CD4-positive, alpha-beta T cell (primary cell): ENCODE measurements around the gene IFNAR2. TPM values are rescaled to one million over a fixed set of nuclear protein-coding genes. Genes with fewer than 3 reads are reported as not detected.
"Not testable (repeated sequence)": the region's sequence is repeated elsewhere in the genome, so short reads cannot be mapped to it uniquely, and the experiment has no call there.

Experiments
- ATAC-seq: fragments of 200-7000 bp; cut with Tn5 transposase; one replicate; pipeline ENCODE4 v1.10.0; 2022; ENCODE audit warnings: mild to moderate bottlenecking; ENCODE audit not compliant: poor library complexity
- CTCF ChIA-PET: fragments of 350-600 bp; sonication (Branson Sonifier 250); formaldehyde crosslinking; loops from one replicate; lab custom pipeline; 2021; ENCODE audit warnings: antibody characterized with exemption, inconsistent platforms; lab: Charles Lee
- POLR2A ChIA-PET: fragments of 350-600 bp; sonication (Branson Sonifier 250); formaldehyde crosslinking; loops from one replicate; lab custom pipeline; 2021; ENCODE audit warnings: antibody characterized with exemption, inconsistent platforms; lab: Charles Lee
- DNase-seq, 14 experiments: peaks; one replicate each; pipeline ENCODE4 v3.0.0-alpha.2; 2013 to 2020; ENCODE audit warnings: mixed read lengths in 2 of 14
- H3K27ac ChIP-seq, 2 donors: one replicate each; pipeline versions ENCODE4 v1.5.1 to v1.7.0; 2013; ENCODE audit warnings: low read length in 2 of 2, low read depth in 1 of 2, mild to moderate bottlenecking in 1 of 2
- H3K27me3 ChIP-seq, 2 experiments: 1 replicate in 1 of 2; 2 replicates in 1 of 2; pipeline versions ENCODE4 v1.6.1 to v1.7.0; 2013; ENCODE audit warnings: low read length in 2 of 2, control low read depth in 1 of 2, mild to moderate bottlenecking in 1 of 2, moderate library complexity in 1 of 2; ENCODE audit not compliant: insufficient read depth in 2 of 2, control insufficient read depth in 1 of 2
- H3K36me3 ChIP-seq: one replicate; pipeline ENCODE4 v1.6.1; 2013; ENCODE audit warnings: low read length, control low read depth; ENCODE audit not compliant: insufficient read depth
- H3K4me1 ChIP-seq: one replicate; pipeline ENCODE4 v1.6.1; 2013; ENCODE audit warnings: low read length, control low read depth; ENCODE audit not compliant: insufficient read depth
- H3K4me3 ChIP-seq: one replicate; pipeline ENCODE4 v1.5.1; 2013; ENCODE audit warnings: mild to moderate bottlenecking, low read length, moderate library complexity
- H3K9me3 ChIP-seq, 2 experiments: 1 replicate in 1 of 2; 2 replicates in 1 of 2; pipeline versions ENCODE4 v1.6.1 to v1.7.0; 2013; ENCODE audit warnings: low read length in 2 of 2, mild to moderate bottlenecking in 2 of 2, control low read depth in 1 of 2, moderate library complexity in 1 of 2; ENCODE audit not compliant: control insufficient read depth in 1 of 2, insufficient read depth in 1 of 2
- H3K27ac Mint-ChIP-seq: one replicate; pipeline ENCODE4 v1.8.0; 2020; ENCODE audit warnings: mixed read lengths
- H3K27me3 Mint-ChIP-seq: one replicate; pipeline ENCODE4 v1.8.0; 2021; ENCODE audit warnings: mixed read lengths
- H3K36me3 Mint-ChIP-seq: one replicate; pipeline ENCODE4 v1.8.0; 2021; ENCODE audit warnings: low read depth, mixed read lengths
- H3K4me1 Mint-ChIP-seq: one replicate; pipeline ENCODE4 v1.8.0; 2021; ENCODE audit warnings: low read depth, mixed read lengths
- H3K4me3 Mint-ChIP-seq: one replicate; pipeline ENCODE4 v1.8.0; 2020; ENCODE audit warnings: mild to moderate bottlenecking, mixed read lengths
- H3K9me3 Mint-ChIP-seq: one replicate; pipeline ENCODE4 v1.8.0; 2020; ENCODE audit warnings: mixed read lengths
- intact Hi-C, 2 experiments: fragments of 100-400 bp; cut with DNase I in 1 of 2; cut with micrococcal nuclease in 1 of 2; formaldehyde crosslinking; loops; one replicate each; pipeline versions ENCODE4 v1.15.1 to v1.9.0; 2023 to 2025; cut with DNase I, micrococcal nuclease
- total RNA-seq, 174 experiments: library from RNA in 2 of 174; stranded (reverse) in 2 of 174; gene quantifications; one replicate each; pipeline ENCODE4 v1.2.3 and lab custom pipeline; 2021 to 2026
- TF ChIP-seq, protein P1 (sequence below): fragments of 200-600 bp; IDR thresholded peaks from one replicate; pipeline ENCODE4 v1.8.0; 2022; ENCODE audit warnings: antibody characterized with exemption, mild to moderate bottlenecking

Gene IFNAR2
- total RNA-seq, 2 experiments from 2014 or later: 26.6 to 28.2 TPM

- Histone ChIP-seq H3K27ac (peak overlapping the region; percentile 57 to 66), H3K4me1 (peaks cover 68% of the 10 kb centered on the region), H3K9me3 (no peaks in the 10 kb centered on the region), H3K36me3 (peaks cover 26% of the 10 kb centered on the region), H3K4me3 (peak overlapping the region; percentile 10), H3K27me3 (no peaks in the 10 kb centered on the region)
- Mint-ChIP-seq H3K27me3 (no peaks in the 10 kb centered on the region), H3K36me3 (peaks cover 37% of the 10 kb centered on the region), H3K27ac (peak overlapping the region; percentile 89), H3K9me3 (no peaks in the 10 kb centered on the region), H3K4me1 (peaks cover 86% of the 10 kb centered on the region), H3K4me3 (peak overlapping the region; percentile 65)
- intact Hi-C loops: loop anchor here in 1 of 2 experiments (10.0 kb wide), 2 partner anchors 57 to 127 kb away; no protein-coding TSS in a partner anchor
- no peak for DNase-seq
- TF ChIP-seq, protein P1, sequence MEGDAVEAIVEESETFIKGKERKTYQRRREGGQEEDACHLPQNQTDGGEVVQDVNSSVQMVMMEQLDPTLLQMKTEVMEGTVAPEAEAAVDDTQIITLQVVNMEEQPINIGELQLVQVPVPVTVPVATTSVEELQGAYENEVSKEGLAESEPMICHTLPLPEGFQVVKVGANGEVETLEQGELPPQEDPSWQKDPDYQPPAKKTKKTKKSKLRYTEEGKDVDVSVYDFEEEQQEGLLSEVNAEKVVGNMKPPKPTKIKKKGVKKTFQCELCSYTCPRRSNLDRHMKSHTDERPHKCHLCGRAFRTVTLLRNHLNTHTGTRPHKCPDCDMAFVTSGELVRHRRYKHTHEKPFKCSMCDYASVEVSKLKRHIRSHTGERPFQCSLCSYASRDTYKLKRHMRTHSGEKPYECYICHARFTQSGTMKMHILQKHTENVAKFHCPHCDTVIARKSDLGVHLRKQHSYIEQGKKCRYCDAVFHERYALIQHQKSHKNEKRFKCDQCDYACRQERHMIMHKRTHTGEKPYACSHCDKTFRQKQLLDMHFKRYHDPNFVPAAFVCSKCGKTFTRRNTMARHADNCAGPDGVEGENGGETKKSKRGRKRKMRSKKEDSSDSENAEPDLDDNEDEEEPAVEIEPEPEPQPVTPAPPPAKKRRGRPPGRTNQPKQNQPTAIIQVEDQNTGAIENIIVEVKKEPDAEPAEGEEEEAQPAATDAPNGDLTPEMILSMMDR: no peak
- ChIA-PET POLR2A (interaction anchor here (0.8 to 2.0 kb wide), 7 partner anchors 18 to 123 kb away, joined by 3 to 8 read pairs (median 5); partner anchors contain the start of genes IFNAR1 and IL10RB), CTCF (interaction anchor here (0.9 to 2.5 kb wide), 7 partner anchors 20 to 207 kb away, joined by 3 to 11 read pairs (median 4); partner anchors contain the start of gene IL10RB)
- no peak for ATAC-seq
These were observed 8.4 kb downstream of the IFNAR2 start for GRCh38 chr21:33238146-33238545.

GRCh38 chr21:33238565-33239255 is 9.0 kb downstream of the IFNAR2 start:
- intact Hi-C loops: loop anchor here in 1 of 2 experiments (10.0 kb wide), 2 partner anchors 56 to 126 kb away; no protein-coding TSS in a partner anchor
- H3K4me3 Mint-ChIP-seq: peak overlapping the region; percentile 65
- TF ChIP-seq, protein P1: no peak
- peak overlapping the region; percentile 57 to 66 for H3K27ac ChIP-seq
- peaks cover 86% of the 10 kb centered on the region for H3K4me1 Mint-ChIP-seq
- no peaks in the 10 kb centered on the region for H3K27me3 ChIP-seq
- peaks cover 31% of the 10 kb centered on the region for H3K36me3 ChIP-seq
- H3K4me3 ChIP-seq: peak overlapping the region; percentile 10
- POLR2A ChIA-PET: interaction anchor here (0.8 to 4.4 kb wide), 11 partner anchors 8 to 124 kb away, joined by 3 to 14 read pairs (median 5); partner anchors contain the start of genes IFNAR1, IFNAR2 and IL10RB
- peak overlapping the region; percentile 89 for H3K27ac Mint-ChIP-seq
- CTCF ChIA-PET: interaction anchor here (0.8 to 2.5 kb wide), 8 partner anchors 19 to 207 kb away, joined by 3 to 11 read pairs (median 4); partner anchors contain the start of gene IL10RB
- no peaks in the 10 kb centered on the region for H3K9me3 Mint-ChIP-seq
- peaks cover 70% of the 10 kb centered on the region for H3K4me1 ChIP-seq
- H3K27me3 Mint-ChIP-seq: no peaks in the 10 kb centered on the region
- DNase-seq (peak in 3 of 14 experiments; percentile 50 to 69 (median 65)), ATAC-seq (peak; percentile 68)
- no peaks in the 10 kb centered on the region for H3K9me3 ChIP-seq
- peaks cover 38% of the 10 kb centered on the region for H3K36me3 Mint-ChIP-seq

GRCh38 chr21:33239559-33240127 is 9.9 kb downstream of the IFNAR2 start:
- not testable (repeated sequence) for ATAC-seq, H3K9me3 ChIP-seq, H3K27me3 Mint-ChIP-seq, H3K9me3 Mint-ChIP-seq, H3K4me3 ChIP-seq, DNase-seq, H3K27me3 ChIP-seq
- Mint-ChIP-seq H3K36me3 (peaks cover 42% of the 10 kb centered on the region), H3K4me3 (peak overlapping the region; percentile 5), H3K27ac (peak overlapping the region; percentile 89), H3K4me1 (peaks cover 86% of the 10 kb centered on the region)
- H3K27ac ChIP-seq: peak overlapping the region; percentile 37 to 66
- peaks cover 31% of the 10 kb centered on the region for H3K36me3 ChIP-seq
- H3K4me1 ChIP-seq: peaks cover 74% of the 10 kb centered on the region
- intact Hi-C loops: loop anchor here in 1 of 2 experiments (10.0 kb wide), 3 partner anchors 45 to 125 kb away; no protein-coding TSS in a partner anchor
- ChIA-PET CTCF (interaction anchor here (1.2 to 1.7 kb wide), 4 partner anchors 22 to 137 kb away, joined by 3 to 6 read pairs (median 4); partner anchors contain the start of gene IL10RB), POLR2A (interaction anchor here (0.9 to 4.4 kb wide), 4 partner anchors 9 to 123 kb away, joined by 3 to 14 read pairs (median 4); partner anchors contain the start of genes IFNAR2 and IL10RB)
